GM23338 (cell line): ENCODE results near the gene POLR2A. TPM values are rescaled to one million over a fixed set of nuclear protein-coding genes. Genes with fewer than 3 reads are reported as not detected.
"Not testable (repeated sequence)": the region's sequence is repeated elsewhere in the genome, so short reads cannot be mapped to it uniquely, and the experiment has no call there.

ENCODE experiments used
- ATAC-seq: fragments of 200-7000 bp; cut with Tn5 transposase; 3 replicates; pipeline ENCODE4 v1.9.1; 2020
- DNase-seq: peaks from one replicate; pipeline ENCODE4 v3.0.0-alpha.2; 2015; ENCODE audit warnings: low spot score
- H2AFZ ChIP-seq: fragments of 200-600 bp; sonication (generic); 2 replicates; pipeline ENCODE4 v1.8.0; 2016; ENCODE audit warnings: antibody characterized with exemption, mild to moderate bottlenecking, moderate library complexity
- H3F3A ChIP-seq: fragments of 200-600 bp; sonication (generic); replicated peaks from 2 replicates; pipeline ENCODE4 v1.8.0; 2017; ENCODE audit warnings: antibody characterized with exemption, mixed run types, low read depth
- H3K27ac ChIP-seq: fragments of 200-600 bp; sonication (generic); 2 replicates; pipeline ENCODE4 v1.6.1; 2016; ENCODE audit warnings: low read depth
- H3K27me3 ChIP-seq: fragments of 200-600 bp; sonication (generic); 2 replicates; pipeline ENCODE4 v1.8.0; 2016; ENCODE audit warnings: mild to moderate bottlenecking, mixed run types, moderate library complexity; ENCODE audit not compliant: insufficient read depth
- H3K36me3 ChIP-seq: fragments of 200-600 bp; sonication (generic); 2 replicates; pipeline ENCODE4 v1.8.0; 2016; ENCODE audit warnings: mild to moderate bottlenecking; ENCODE audit not compliant: insufficient read depth
- H3K4me1 ChIP-seq: fragments of 200-600 bp; sonication (generic); 2 replicates; pipeline ENCODE4 v1.8.0; 2016; ENCODE audit warnings: mild to moderate bottlenecking, moderate library complexity; ENCODE audit not compliant: insufficient read depth
- H3K4me2 ChIP-seq: fragments of 200-600 bp; sonication (generic); 2 replicates; pipeline ENCODE4 v1.7.1; 2017; ENCODE audit warnings: mixed run types
- H3K4me3 ChIP-seq: fragments of 200-600 bp; sonication (generic); 2 replicates; pipeline ENCODE4 v1.6.1; 2016; ENCODE audit warnings: mixed run types
- H3K79me2 ChIP-seq: fragments of 200-600 bp; sonication (generic); replicated peaks from 2 replicates; pipeline ENCODE4 v1.8.0; 2017; ENCODE audit warnings: mild to moderate bottlenecking; ENCODE audit not compliant: insufficient read depth
- H3K9me2 ChIP-seq: fragments of 200-600 bp; sonication (generic); 2 replicates; pipeline ENCODE4 v1.8.0; 2017; ENCODE audit not compliant: insufficient read depth
- H4K20me1 ChIP-seq: fragments of 200-600 bp; sonication (generic); replicated peaks from 2 replicates; pipeline ENCODE4 v1.8.0; 2017; ENCODE audit warnings: mild to moderate bottlenecking; ENCODE audit not compliant: insufficient read depth
- H3K27ac Mint-ChIP-seq: 2 replicates; pipeline ENCODE4 v1.8.0; 2020; ENCODE audit warnings: inconsistent platforms, mild to moderate bottlenecking, moderate library complexity, mixed read lengths
- H3K27me3 Mint-ChIP-seq: 3 replicates; pipeline ENCODE4 v1.8.0; 2022; ENCODE audit warnings: low read depth, mild to moderate bottlenecking, moderate library complexity, mixed read lengths, inconsistent platforms; ENCODE audit not compliant: insufficient read depth, poor library complexity
- H3K36me3 Mint-ChIP-seq: 3 replicates; pipeline ENCODE4 v1.8.0; 2021; ENCODE audit warnings: low read depth, mild to moderate bottlenecking, inconsistent platforms, moderate library complexity, mixed read lengths
- H3K4me1 Mint-ChIP-seq: 3 replicates; pipeline ENCODE4 v1.8.0; 2020; ENCODE audit warnings: mild to moderate bottlenecking, inconsistent platforms, mixed read lengths
- H3K4me3 Mint-ChIP-seq: 3 replicates; pipeline ENCODE4 v1.8.0; 2021; ENCODE audit warnings: moderate library complexity, mild to moderate bottlenecking, inconsistent platforms, mixed read lengths
- H3K9me3 Mint-ChIP-seq: 3 replicates; pipeline ENCODE4 v1.8.0; 2020; ENCODE audit warnings: moderate library complexity, mild to moderate bottlenecking, inconsistent platforms, mixed read lengths
- EZH2 ChIP-seq: fragments of 200-600 bp; sonication (generic); IDR thresholded peaks from one replicate; pipeline ENCODE4 v1.8.0; 2017; ENCODE audit warnings: antibody characterized with exemption, mild to moderate bottlenecking, low read depth; ENCODE audit not compliant: unreplicated experiment
- EZH2phosphoT487 ChIP-seq: fragments of 200-600 bp; sonication (generic); IDR thresholded peaks from one replicate; pipeline ENCODE4 v1.8.1; 2018; ENCODE audit warnings: antibody characterized with exemption; ENCODE audit not compliant: unreplicated experiment
- JUNB ChIP-seq: IDR thresholded peaks from one replicate; pipeline ENCODE4 v1.6.1; 2016; ENCODE audit warnings: antibody characterized with exemption; ENCODE audit not compliant: unreplicated experiment
- ZNF114 ChIP-seq: fragments of 250-450 bp; sonication (Bioruptor Pico); IDR thresholded peaks from 2 replicates; pipeline ENCODE4 v1.5.0; 2020; ENCODE audit warnings: mild to moderate bottlenecking, moderate library complexity
- ZNF331 ChIP-seq: fragments of 250-450 bp; sonication (Bioruptor Pico); IDR thresholded peaks from 2 replicates; pipeline ENCODE4 v1.5.0; 2020; ENCODE audit warnings: low read depth, mild to moderate bottlenecking, moderate library complexity
- polyA plus RNA-seq: library from polyadenylated mRNA; unstranded; fragments of >200 nt; fragmentation: Nextera tagmentation; extraction: Ambion mirVana; gene quantifications from 2 replicates; pipeline ENCODE4 v1.2.1, GENCODE V29; 2016
- total RNA-seq: library from RNA; depleted of rRNA; stranded (reverse); fragments of >200 nt; shearing (Covaris generic); gene quantifications from 2 replicates; pipeline ENCODE4 v1.2.3, GENCODE V29; 2014
- TF ChIP-seq, protein P1 (sequence below): IDR thresholded peaks from one replicate; pipeline ENCODE4 v1.6.1; 2018; ENCODE audit warnings: antibody characterized with exemption; ENCODE audit not compliant: unreplicated experiment
- TF ChIP-seq, protein P2 (sequence below), 2 experiments: fragments of 200-600 bp in 1 of 2; sonication (generic) in 1 of 2; conservative IDR thresholded peaks; 2 replicates each; pipeline versions ENCODE4 v1.5.1 to v1.6.1; 2016 to 2017; ENCODE audit warnings: antibody characterized with exemption in 2 of 2, low read depth in 2 of 2, mild to moderate bottlenecking in 2 of 2, moderate library complexity in 1 of 2

The POLR2A gene
- total and polyA plus RNA-seq, 2 experiments from 2014 or later: 56.8 to 151 TPM

DNA sequence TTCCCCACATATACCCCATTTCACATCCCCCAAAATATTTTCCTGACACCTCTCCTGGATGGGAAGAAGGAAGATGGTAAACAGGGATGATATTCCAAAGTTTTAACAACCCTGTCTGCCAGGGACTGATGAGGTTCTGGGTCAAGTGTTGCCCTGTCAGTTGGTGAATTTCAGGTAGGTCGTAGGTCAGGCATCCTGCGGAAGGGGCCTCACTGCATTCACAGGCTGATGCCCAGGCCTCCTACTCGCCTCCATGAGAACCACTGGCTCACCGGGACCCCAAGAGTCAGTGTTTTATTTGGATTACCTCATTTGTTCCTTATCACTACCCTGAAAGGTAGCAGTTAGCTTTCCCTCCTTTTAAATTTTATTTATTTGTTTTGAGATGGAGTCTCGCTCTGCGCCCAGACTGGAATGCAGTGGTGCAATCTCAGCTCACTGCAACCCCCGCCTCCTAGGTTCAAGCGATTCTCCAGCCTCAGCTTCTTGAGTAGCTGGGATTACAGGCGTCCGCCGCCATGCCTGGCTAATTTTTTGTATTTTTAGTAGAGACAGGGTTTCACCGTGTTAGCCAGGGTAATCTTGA lies 15.3 kb upstream of the POLR2A start (continued):
- TF ChIP-seq, protein P1, sequence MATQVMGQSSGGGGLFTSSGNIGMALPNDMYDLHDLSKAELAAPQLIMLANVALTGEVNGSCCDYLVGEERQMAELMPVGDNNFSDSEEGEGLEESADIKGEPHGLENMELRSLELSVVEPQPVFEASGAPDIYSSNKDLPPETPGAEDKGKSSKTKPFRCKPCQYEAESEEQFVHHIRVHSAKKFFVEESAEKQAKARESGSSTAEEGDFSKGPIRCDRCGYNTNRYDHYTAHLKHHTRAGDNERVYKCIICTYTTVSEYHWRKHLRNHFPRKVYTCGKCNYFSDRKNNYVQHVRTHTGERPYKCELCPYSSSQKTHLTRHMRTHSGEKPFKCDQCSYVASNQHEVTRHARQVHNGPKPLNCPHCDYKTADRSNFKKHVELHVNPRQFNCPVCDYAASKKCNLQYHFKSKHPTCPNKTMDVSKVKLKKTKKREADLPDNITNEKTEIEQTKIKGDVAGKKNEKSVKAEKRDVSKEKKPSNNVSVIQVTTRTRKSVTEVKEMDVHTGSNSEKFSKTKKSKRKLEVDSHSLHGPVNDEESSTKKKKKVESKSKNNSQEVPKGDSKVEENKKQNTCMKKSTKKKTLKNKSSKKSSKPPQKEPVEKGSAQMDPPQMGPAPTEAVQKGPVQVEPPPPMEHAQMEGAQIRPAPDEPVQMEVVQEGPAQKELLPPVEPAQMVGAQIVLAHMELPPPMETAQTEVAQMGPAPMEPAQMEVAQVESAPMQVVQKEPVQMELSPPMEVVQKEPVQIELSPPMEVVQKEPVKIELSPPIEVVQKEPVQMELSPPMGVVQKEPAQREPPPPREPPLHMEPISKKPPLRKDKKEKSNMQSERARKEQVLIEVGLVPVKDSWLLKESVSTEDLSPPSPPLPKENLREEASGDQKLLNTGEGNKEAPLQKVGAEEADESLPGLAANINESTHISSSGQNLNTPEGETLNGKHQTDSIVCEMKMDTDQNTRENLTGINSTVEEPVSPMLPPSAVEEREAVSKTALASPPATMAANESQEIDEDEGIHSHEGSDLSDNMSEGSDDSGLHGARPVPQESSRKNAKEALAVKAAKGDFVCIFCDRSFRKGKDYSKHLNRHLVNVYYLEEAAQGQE: no peak
- TF ChIP-seq ZNF114 (CRISPR knock-in tag) (no peak), JUNB (no peak)

DNA sequence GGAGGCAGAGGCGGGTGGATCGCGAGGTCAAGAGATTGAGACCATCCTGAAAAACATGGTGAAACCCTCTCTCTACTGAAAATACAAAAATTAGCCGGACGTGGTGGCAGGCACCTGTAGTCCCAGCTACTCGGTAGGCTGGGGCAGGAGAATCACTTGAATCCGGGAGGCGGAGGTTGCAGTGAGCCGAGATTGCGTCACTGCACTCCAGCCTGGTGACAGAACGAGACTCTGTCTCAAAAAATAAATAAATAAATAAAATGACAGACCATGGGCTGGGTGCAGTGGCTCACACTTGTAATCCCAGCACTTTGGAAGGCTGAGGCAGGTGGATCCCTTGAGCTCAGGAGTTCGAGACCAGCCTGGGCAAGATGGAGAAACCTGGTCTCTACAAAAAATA lies 14.3 kb upstream of the POLR2A start:
- not testable (repeated sequence) for H3K27me3 ChIP-seq, H3K4me2 ChIP-seq, DNase-seq, H3K4me3 Mint-ChIP-seq, H2AFZ ChIP-seq, H3K4me1 ChIP-seq, H3F3A ChIP-seq, H3K27ac ChIP-seq, H3K27ac Mint-ChIP-seq, H3K9me2 ChIP-seq, H3K27me3 Mint-ChIP-seq, H3K4me3 ChIP-seq, H3K36me3 ChIP-seq, H3K36me3 Mint-ChIP-seq, H3K9me3 Mint-ChIP-seq, H3K4me1 Mint-ChIP-seq, H4K20me1 ChIP-seq, ATAC-seq
- H3K79me2 ChIP-seq: peaks cover 19% of the 10 kb centered on the region; the same call in 1 of the 2 replicates

DNA sequence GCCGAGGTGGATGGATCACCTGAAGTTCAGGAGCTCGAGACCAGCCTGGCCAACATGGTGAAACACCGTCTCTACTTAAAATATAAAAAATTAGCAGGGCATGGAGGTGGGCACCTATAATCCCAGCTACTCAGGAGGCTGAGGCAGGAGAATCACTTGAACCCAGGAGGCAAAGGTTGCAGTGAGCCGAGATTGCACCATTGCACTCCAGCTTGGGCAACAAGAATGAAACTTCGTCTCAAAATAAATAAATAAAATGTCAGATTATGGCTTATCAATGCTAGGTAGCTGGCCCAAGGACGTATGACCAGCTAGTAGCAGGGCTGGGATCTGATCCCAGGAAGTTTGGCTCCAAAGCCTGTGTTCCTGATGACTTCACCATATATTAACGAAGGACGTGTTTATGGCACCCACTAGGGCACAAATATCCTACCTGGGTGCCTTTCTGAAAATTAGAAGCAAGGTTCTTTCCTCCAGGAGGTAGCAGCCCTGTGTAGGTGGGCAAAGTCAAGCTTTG lies 13.7 kb upstream of the POLR2A start:
- H3K4me3 ChIP-seq, H3F3A ChIP-seq, H3K27me3 ChIP-seq, H3K4me1 Mint-ChIP-seq, H2AFZ ChIP-seq, DNase-seq, H3K9me3 Mint-ChIP-seq, H3K36me3 Mint-ChIP-seq, H3K27ac Mint-ChIP-seq, ATAC-seq, H3K27me3 Mint-ChIP-seq, H3K27ac ChIP-seq, H3K9me2 ChIP-seq, H3K4me3 Mint-ChIP-seq, H3K4me2 ChIP-seq, H3K36me3 ChIP-seq, H3K4me1 ChIP-seq, H4K20me1 ChIP-seq: not testable (repeated sequence)
- H3K79me2 ChIP-seq: peaks cover 25% of the 10 kb centered on the region

DNA sequence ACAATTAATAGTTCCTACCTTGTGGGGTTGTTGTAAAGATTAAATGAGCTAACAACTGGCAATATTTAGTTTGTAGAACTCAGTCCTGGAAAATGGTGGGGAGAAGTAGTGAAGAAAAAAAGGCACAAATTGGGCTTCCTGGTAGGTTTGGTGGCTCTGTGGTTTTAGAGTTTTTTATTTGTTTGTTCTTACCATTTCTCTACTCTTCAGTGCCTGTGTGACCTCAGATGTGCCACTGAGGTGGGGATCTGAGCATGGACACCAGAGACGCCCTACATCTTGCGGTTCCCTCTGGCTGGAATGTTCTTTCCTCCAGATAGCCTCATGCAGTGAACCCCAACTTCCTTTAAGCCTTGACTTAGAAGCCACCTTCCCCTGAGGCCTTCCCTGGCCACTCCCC lies 12.4 kb upstream of the POLR2A start:
- H3K9me2 ChIP-seq: no peaks in the 10 kb centered on the region
- H3K4me3 ChIP-seq: no peak overlapping the region
- H3K4me1 ChIP-seq: peaks cover 4% of the 10 kb centered on the region; the same call in 1 of the 2 replicates
- no peak for DNase-seq
- H3K4me2 ChIP-seq: no peak overlapping the region
- H3K27ac Mint-ChIP-seq: no peak overlapping the region
- no peaks in the 10 kb centered on the region for H3K27me3 ChIP-seq
- peaks cover 13% of the 10 kb centered on the region for H3K4me1 Mint-ChIP-seq
- H3K36me3 ChIP-seq: no peaks in the 10 kb centered on the region
- H3K27ac ChIP-seq: no peak overlapping the region
- no peaks in the 10 kb centered on the region for H3F3A ChIP-seq
- H3K79me2 ChIP-seq: peaks cover 37% of the 10 kb centered on the region
- no peak for ATAC-seq
- H4K20me1 ChIP-seq: peaks cover 8% of the 10 kb centered on the region; the same call in 1 of the 2 replicates
- H3K36me3 Mint-ChIP-seq: no peaks in the 10 kb centered on the region; the same call in 2 of the 3 replicates
- H3K27me3 Mint-ChIP-seq: peaks cover 3% of the 10 kb centered on the region
- H3K4me3 Mint-ChIP-seq: no peak overlapping the region
- no peak overlapping the region for H2AFZ ChIP-seq
- no peaks in the 10 kb centered on the region for H3K9me3 Mint-ChIP-seq
- TF ChIP-seq, protein P1: no peak
- TF ChIP-seq EZH2 (no peak), JUNB (no peak), EZH2phosphoT487 (no peak), ZNF331 (no peak)
- TF ChIP-seq, protein P2, sequence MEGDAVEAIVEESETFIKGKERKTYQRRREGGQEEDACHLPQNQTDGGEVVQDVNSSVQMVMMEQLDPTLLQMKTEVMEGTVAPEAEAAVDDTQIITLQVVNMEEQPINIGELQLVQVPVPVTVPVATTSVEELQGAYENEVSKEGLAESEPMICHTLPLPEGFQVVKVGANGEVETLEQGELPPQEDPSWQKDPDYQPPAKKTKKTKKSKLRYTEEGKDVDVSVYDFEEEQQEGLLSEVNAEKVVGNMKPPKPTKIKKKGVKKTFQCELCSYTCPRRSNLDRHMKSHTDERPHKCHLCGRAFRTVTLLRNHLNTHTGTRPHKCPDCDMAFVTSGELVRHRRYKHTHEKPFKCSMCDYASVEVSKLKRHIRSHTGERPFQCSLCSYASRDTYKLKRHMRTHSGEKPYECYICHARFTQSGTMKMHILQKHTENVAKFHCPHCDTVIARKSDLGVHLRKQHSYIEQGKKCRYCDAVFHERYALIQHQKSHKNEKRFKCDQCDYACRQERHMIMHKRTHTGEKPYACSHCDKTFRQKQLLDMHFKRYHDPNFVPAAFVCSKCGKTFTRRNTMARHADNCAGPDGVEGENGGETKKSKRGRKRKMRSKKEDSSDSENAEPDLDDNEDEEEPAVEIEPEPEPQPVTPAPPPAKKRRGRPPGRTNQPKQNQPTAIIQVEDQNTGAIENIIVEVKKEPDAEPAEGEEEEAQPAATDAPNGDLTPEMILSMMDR (conservative IDR thresholded peaks at IDR 0.05; ENCODE audit: low read depth in 2 of 2): no peak
